ENCODE measurements around the gene FRY. TPM values are rescaled to one million over a fixed set of nuclear protein-coding genes. Genes with fewer than 3 reads are reported as not detected.

The FRY gene
- total and polyA plus RNA-seq, 8 donors = 5.6 to 27.9 (median 21.1) TPM

DNA sequence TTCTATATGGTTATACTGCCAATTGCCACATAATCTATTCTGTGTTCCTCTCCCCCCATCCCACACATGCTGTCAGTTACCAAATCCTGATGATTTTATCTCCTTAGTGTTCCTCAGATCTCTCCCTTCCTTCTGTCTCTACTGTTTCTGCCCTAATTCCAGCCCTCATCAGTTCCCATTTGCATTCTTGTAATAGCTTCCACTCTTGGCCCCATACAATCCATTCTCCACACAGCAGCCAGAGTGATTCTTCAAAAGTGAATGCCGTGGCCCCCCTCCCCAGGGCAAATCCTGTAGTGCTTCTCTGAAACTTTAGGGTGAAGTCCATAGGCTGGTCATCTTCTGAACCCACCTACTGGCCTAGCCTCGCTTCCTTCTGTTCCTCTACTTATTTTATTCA, 169.2 kb downstream of the FRY start:
- peaks cover 0 to 4% (median 0%) of the 10 kb centered on the region in 3 donors for H3K4me1 ChIP-seq
- FAIRE-seq (no peak), DNase-seq (no peak), ATAC-seq (no peak)
- 93% methylated on average over 2 of the region's 2 CpGs for WGBS, 2 donors
- peaks cover 0 to 21% (median 0%) of the 10 kb centered on the region in 3 donors for H3K36me3 ChIP-seq
- TF ChIP-seq, protein P1, sequence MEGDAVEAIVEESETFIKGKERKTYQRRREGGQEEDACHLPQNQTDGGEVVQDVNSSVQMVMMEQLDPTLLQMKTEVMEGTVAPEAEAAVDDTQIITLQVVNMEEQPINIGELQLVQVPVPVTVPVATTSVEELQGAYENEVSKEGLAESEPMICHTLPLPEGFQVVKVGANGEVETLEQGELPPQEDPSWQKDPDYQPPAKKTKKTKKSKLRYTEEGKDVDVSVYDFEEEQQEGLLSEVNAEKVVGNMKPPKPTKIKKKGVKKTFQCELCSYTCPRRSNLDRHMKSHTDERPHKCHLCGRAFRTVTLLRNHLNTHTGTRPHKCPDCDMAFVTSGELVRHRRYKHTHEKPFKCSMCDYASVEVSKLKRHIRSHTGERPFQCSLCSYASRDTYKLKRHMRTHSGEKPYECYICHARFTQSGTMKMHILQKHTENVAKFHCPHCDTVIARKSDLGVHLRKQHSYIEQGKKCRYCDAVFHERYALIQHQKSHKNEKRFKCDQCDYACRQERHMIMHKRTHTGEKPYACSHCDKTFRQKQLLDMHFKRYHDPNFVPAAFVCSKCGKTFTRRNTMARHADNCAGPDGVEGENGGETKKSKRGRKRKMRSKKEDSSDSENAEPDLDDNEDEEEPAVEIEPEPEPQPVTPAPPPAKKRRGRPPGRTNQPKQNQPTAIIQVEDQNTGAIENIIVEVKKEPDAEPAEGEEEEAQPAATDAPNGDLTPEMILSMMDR (IDR thresholded peaks at IDR 0.05) = no peak
- H3K4me3 ChIP-seq = no peak overlapping the region
- no peak overlapping the region for H3K27ac ChIP-seq
- intact Hi-C loops (cut with DNase I) = no loop called here
- no peaks in the 10 kb centered on the region for H3K27me3 ChIP-seq
- no peaks in the 10 kb centered on the region for H3K9me3 ChIP-seq

DNA sequence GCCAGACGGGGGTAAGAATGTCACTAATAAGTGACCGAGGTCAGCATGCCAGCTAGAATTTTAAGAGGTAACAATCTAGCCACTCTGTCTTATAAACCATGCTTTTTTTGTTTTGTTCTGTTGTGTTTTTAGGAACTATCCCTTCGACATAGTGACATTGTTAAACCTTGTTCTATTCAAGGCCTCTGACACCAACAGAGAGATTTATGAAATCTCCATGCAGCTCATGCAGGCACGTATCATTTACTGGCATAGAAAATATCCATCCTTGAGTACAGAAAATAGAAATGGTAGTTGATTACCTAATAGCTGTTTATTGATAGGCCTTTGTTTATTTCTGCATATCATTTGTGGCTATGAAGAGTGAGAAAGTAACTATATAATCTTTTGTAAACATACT, 170.2 kb downstream of the FRY start:
- H3K4me3 ChIP-seq = no peak overlapping the region
- TF ChIP-seq, protein P1 (IDR thresholded peaks at IDR 0.05) = no peak
- DNase-seq (no peak), ATAC-seq (no peak), FAIRE-seq (no peak)
- 74 to 86% methylated on average over 4 of the region's 4 CpGs for WGBS, 2 donors
- H3K27ac ChIP-seq = no peak overlapping the region
- intact Hi-C loops (cut with DNase I) = no loop called here
- H3K4me1 ChIP-seq = peaks cover 0 to 4% (median 0%) of the 10 kb centered on the region in 3 donors
- H3K9me3 ChIP-seq = no peaks in the 10 kb centered on the region
- H3K27me3 ChIP-seq = no peaks in the 10 kb centered on the region
- H3K36me3 ChIP-seq = peaks cover 0 to 21% (median 0%) of the 10 kb centered on the region in 3 donors

DNA sequence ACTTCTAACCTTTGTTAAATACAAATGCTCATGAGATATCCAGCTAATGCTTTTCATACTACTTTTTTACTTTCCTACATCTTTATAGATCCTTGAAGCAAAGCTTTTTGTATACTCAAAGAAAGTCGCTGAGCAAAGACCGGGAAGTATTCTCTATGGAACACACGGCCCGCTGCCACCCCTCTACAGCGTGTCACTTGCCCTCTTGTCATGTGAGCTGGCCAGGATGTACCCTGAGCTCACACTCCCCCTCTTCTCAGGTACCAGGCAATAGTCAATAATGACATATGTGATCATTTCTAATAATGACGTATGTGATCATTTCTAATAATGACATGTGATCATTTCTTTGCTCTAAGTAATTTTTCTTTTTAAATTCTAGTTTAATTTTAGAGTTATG, 170.7 kb downstream of the FRY start:
- whole genome bisulfite sequencing, 2 donors = 90 to 92% methylated on average over 6 of the region's 6 CpGs
- intact Hi-C loops (cut with DNase I) = no loop called here

DNA sequence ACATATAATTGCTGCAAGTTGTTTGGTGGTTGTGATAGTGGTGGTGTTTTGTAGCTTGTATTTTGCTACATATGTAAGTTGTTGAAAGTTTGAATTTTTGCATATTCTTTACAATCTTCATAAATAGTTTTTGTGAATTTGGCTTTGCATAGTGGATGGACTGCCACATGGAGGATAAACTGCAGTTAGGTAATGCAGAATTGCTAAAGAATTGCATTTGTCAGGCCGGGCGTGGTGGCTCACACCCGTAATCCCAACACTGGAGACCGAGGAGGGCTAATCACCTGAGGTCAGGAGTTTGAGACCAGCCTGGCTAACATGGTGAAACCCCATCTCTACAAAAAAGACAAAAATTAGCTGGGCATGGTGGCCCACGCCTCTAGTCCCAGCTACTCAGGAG, 171.6 kb downstream of the FRY start:
- H3K27me3 ChIP-seq = no peaks in the 10 kb centered on the region

More for the DNA sequence above, 170.7 kb downstream of the FRY start:
- DNase-seq (no peak), FAIRE-seq (no peak), ATAC-seq (no peak)
- Histone ChIP-seq H3K4me3 (no peak overlapping the region), H3K27ac (no peak overlapping the region), H3K9me3 (no peaks in the 10 kb centered on the region), H3K4me1 (peaks cover 0 to 4% (median 0%) of the 10 kb centered on the region in 3 donors), H3K36me3 (peaks cover 0 to 21% (median 0%) of the 10 kb centered on the region in 3 donors), H3K27me3 (no peaks in the 10 kb centered on the region)
- TF ChIP-seq, protein P1 (IDR thresholded peaks at IDR 0.05) = no peak

DNA sequence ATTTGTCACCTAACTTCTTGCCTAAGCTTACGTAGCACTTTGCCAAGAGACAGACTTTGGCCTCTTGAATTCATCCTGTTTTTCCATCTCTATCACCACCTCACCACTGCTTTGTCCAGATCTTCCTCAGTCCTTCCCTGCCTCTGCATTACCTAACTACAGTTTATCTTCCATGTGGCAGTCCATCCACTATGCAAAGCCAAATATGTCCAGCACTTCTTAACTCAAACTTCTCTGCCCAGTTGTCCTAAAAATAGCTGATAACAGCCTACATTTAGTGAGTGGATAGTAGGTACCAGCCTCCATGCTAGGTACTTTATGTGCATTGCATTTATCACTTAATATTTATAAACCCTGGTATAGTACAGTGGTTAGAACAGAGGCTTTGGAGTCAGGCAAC, 172.2 kb downstream of the FRY start:
- ATAC-seq = no peak
- WGBS, 2 donors = 95 to 97% methylated on average over 1 of the region's 1 CpG
- Histone ChIP-seq H3K36me3 (peaks cover 0 to 27% (median under 1%) of the 10 kb centered on the region in 3 donors), H3K27me3 (no peaks in the 10 kb centered on the region), H3K4me3 (no peak overlapping the region), H3K4me1 (peaks cover 0 to 4% (median 0%) of the 10 kb centered on the region in 3 donors), H3K9me3 (no peaks in the 10 kb centered on the region), H3K27ac (no peak overlapping the region)
- no peak for DNase-seq
- FAIRE-seq = no peak
- intact Hi-C loops (cut with DNase I) = no loop called here
- TF ChIP-seq, protein P1 (IDR thresholded peaks at IDR 0.05) = no peak

More for the DNA sequence above, 171.6 kb downstream of the FRY start:
- DNase-seq = no peak
- peaks cover 0 to 22% (median 0%) of the 10 kb centered on the region in 3 donors for H3K36me3 ChIP-seq
- H3K27ac ChIP-seq = no peak overlapping the region
- no peak overlapping the region for H3K4me3 ChIP-seq
- 90 to 96% methylated on average over 5 of the region's 5 CpGs for WGBS, 2 donors
- TF ChIP-seq, protein P1 (IDR thresholded peaks at IDR 0.05) = no peak
- ATAC-seq = no peak
- no peak for FAIRE-seq
- no peaks in the 10 kb centered on the region for H3K9me3 ChIP-seq
- peaks cover 0 to 4% (median 0%) of the 10 kb centered on the region in 3 donors for H3K4me1 ChIP-seq
- intact Hi-C loops (cut with DNase I) = no loop called here
